ENCODE measurements around the gene RAB3IL1.

Gene RAB3IL1

GRCh38 chr11:61919705-61920631, 2.6 kb upstream of the RAB3IL1 start:
- TF ChIP-seq CTCF (IDR thresholded peaks at IDR 0.05; ENCODE audit: control insufficient read depth, extremely low read depth, insufficient read depth) = no peak
- DNase-seq (ENCODE audit: low read depth) = no peak
- no peak overlapping the region for H3K4me3 ChIP-seq (ENCODE audit: low read depth, low read length)

- DNase-seq (ENCODE audit: low read depth) = no peak
- no peak overlapping the region for H3K4me3 ChIP-seq (ENCODE audit: low read depth, low read length)
- no peak for TF ChIP-seq CTCF (IDR thresholded peaks at IDR 0.05; ENCODE audit: control insufficient read depth, extremely low read depth, insufficient read depth)
Observed at GRCh38 chr11:61918938-61919704, 1.8 kb upstream of the RAB3IL1 start.

- DNase-seq (ENCODE audit: low read depth) = no peak
- TF ChIP-seq CTCF (IDR thresholded peaks at IDR 0.05; ENCODE audit: control insufficient read depth, extremely low read depth, insufficient read depth) = no peak
- H3K4me3 ChIP-seq (ENCODE audit: low read depth, low read length) = no peak overlapping the region
Observed at GRCh38 chr11:61918251-61918937, 1.0 kb upstream of the RAB3IL1 start.

GRCh38 chr11:61916737-61917333, 531 bp downstream of the RAB3IL1 start:
- DNase-seq (ENCODE audit: low read depth) = no peak
- no peak for TF ChIP-seq CTCF (IDR thresholded peaks at IDR 0.05; ENCODE audit: control insufficient read depth, extremely low read depth, insufficient read depth)
- H3K4me3 ChIP-seq (ENCODE audit: low read depth, low read length) = peak overlapping the region; percentile 56

- DNase-seq (ENCODE audit: low read depth) = no peak
- no peak for TF ChIP-seq CTCF (IDR thresholded peaks at IDR 0.05; ENCODE audit: control insufficient read depth, extremely low read depth, insufficient read depth)
Observed at GRCh38 chr11:61914471-61915171, 2.7 kb downstream of the RAB3IL1 start.

More at GRCh38 chr11:61914471-61915171, 2.7 kb downstream of the RAB3IL1 start:
- no peak overlapping the region for H3K4me3 ChIP-seq (ENCODE audit: low read depth, low read length)

Measured in LNCaP clone FGC (cell line).